Fibroblast of skin of back (primary cell): ENCODE data around the gene COG8. TPM values are rescaled to one million over a fixed set of nuclear protein-coding genes. Genes with fewer than 3 reads are reported as not detected.
"Not testable (repeated sequence)": the region's sequence is repeated elsewhere in the genome, so short reads cannot be mapped to it uniquely, and the experiment has no call there.

Source experiments
- DNase-seq: peaks from one replicate; pipeline ENCODE4 v3.0.0-alpha.2; 2013
- polyA plus RNA-seq, 2 experiments: library from polyadenylated mRNA; unstranded; fragments of 120-200 nt; gene quantifications; one replicate each; pipeline ENCODE4 v1.2.1, GENCODE V29; 2013; ENCODE audit not compliant: insufficient read length in 2 of 2

COG8 gene, protein sequence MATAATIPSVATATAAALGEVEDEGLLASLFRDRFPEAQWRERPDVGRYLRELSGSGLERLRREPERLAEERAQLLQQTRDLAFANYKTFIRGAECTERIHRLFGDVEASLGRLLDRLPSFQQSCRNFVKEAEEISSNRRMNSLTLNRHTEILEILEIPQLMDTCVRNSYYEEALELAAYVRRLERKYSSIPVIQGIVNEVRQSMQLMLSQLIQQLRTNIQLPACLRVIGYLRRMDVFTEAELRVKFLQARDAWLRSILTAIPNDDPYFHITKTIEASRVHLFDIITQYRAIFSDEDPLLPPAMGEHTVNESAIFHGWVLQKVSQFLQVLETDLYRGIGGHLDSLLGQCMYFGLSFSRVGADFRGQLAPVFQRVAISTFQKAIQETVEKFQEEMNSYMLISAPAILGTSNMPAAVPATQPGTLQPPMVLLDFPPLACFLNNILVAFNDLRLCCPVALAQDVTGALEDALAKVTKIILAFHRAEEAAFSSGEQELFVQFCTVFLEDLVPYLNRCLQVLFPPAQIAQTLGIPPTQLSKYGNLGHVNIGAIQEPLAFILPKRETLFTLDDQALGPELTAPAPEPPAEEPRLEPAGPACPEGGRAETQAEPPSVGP
- polyA plus RNA-seq (2013, experiment 1 of 2; ENCODE audit: insufficient read length): 17.2 TPM
- polyA plus RNA-seq (2013, experiment 2 of 2; ENCODE audit: insufficient read length): 13.6 TPM

DNA sequence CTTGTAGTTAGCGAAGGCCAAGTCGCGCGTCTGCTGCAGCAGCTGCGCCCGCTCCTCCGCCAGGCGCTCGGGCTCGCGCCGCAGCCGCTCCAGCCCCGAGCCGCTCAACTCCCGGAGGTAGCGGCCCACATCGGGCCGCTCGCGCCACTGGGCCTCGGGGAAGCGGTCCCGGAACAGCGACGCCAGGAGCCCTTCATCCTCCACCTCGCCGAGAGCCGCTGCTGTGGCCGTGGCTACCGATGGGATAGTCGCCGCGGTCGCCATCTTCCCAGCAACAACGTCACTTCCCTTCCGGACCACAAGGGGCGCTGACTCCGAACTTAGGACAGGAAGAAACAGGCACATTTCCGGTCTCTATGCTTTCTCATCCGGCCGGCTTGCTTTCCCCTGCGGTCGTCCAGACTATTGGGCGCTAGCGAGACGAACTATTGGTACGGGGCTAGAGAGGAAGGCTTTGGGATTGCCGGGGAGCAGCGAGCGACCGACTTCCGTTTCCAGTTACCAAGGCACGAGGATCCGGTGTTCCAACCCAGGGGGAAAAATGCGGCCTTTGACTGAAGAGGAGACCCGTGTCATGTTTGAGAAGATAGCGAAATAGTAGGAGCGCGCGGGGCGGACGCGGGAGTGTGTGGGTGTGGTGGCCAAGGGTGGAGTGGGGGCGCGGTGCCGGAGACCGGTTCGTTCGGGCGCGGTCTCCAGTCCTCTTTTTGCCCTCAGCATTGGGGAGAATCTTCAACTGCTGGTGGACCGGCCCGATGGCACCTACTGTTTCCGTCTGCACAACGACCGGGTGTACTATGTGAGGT is at the start of gene COG8, which contains the start of gene NIP7:
Gene COG8 (minus strand): TSS at position 276 of the 806 bp plus-strand sequence. CDS start 12 bp downstream, at position 264.
Gene NIP7 (plus strand): TSS at position 484 of the 806 bp plus-strand sequence. CDS start 58 bp downstream, at position 542.
- DNase-seq: peak; percentile 99

DNA sequence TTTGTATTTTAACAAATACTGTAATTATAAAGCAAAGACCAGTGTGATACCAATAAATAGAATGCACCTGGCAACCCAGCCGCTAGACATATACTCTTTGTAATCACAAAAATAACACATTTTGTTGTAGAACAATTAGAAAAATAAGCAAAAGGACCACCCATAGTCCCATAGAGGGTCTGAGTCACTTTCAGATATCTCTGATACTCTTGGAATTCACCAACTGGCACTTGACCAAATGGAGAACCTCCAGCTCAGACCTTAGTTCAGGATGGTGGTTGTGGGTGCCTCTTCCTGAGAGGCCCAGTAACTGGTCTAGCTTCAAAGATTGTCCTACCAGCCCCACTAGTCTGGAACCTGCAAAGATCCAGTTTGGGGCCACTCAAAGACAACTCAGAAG is 47.2 kb upstream of the COG8 start:
- peak; percentile 69 for DNase-seq

DNA sequence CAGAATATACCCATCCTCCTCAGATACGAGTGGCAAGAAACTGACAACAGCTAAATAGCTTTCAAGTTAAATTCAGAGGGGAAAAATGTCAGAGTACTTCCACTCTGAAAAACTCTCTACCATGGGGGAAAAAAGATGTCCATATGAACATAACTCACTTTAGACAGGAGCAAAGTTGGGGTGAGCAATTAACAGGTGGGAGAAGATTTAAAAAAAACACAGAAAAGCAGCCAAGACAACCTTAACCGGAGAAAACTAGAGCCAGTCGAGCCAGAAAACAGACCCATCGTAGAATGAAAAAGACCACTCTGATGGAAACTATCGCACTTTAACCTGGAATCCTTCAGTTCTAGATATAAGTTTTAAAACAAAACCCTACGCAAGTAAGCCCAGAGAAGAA is 45.6 kb upstream of the COG8 start:
- DNase-seq: no peak

DNA sequence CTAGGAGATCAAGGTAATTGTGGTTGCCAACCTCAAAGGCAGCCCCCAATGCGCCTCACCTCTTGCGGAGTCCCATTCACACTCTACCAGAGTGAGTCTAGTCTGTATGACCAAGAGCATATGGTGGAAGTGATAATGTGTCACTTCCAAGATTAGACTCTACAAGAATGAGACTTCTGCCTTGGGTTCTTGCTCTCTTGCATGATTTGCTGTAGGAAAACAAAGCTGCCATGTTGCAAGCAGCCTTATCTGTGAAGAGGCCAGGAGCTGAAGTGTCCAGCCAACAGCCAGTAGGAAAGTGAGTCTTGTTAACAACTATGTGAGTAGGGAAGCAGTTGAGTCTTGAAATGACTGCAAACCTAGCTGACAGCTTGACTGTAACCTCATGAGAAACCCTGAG is 43.1 kb upstream of the COG8 start:
- no peak for DNase-seq

DNA sequence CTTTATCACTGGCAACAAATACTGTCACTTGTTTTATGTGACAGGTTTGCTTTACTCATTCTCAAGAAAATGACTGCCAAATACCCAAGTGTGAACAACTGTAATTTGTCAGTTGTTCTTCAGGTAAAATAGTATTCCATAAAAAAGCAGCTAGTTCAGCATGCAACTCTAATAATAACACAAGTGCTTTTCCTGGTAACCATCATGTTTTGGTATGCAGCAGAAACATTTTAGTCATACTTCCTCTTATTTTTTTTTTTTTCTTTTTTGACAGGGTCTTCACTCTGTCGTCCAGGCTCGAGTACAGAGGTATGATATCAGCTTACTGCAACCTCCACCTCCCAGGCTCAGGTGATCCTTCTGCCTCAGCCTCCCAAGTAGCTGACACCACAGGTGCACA is 41.9 kb upstream of the COG8 start:
- DNase-seq: no peak

DNA sequence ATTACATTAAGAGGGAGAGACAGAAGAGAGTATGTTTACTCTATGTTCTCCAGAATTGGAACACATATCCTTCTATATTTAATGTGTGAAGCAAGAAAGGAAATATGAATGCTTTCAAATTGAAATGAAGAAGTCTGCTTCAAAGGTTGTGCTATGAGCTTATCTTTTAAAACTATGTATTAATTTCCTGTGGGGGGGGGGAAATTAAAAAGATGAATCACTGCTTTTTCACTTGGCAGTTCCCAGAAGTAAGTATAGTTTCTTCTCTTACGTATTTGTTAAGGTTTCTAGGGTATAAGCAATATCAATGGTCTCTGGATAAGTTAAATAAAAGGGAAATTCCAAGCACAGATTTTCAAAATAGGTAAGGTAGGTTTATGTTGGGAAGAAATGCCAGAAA is 39.4 kb upstream of the COG8 start:
- peak; percentile 22 for DNase-seq

DNA sequence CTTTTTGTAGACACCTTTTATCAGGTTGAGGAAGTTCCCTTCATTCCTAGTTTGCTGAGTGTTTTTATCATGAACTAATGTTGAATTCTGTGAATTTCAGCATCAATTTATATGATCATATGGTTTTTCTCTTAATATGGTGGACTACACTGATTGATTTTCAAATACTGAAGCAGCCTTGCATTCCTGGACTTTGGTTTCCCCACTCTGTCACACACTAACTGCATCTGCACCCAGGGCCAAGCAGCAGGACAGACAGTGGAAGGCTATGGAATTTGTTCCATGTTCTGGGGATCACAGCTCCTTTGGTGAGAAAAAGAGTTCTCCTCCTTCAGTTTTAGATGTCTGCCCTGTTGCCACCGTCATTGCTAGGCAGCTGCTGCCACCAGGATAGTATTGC is 38.7 kb upstream of the COG8 start:
- no peak for DNase-seq

DNA sequence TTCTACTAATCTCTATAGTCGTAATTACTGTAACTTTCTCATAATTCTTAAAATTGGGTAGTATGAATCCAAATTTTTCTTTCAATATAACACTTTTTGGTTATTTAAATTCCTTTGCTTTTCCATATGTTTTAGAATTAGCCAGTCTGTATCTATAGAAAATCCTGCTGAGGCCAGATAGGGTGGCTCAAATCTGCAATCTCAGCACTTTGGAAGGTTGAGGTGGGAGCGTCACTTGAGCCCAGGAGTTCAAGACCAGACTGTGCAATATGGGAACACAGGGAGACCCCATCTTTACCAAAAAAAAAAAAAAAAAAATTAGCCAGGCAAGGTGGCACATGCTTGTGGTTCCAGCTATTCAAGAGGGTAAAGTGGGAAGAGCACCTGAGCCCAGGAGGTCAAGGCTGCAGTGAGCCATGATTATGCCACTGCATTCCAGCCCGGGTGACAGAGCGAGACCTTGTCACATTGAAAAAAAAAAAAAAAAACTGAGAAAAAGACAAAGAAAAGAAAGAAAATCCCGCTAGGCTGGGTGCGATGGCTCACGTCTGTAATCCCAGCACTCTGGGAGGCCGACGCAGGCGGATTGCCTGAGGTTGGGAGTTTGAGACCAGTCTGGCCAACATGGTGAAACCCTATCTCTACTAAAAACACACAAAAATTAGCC is 37.2 kb upstream of the COG8 start:
- no peak for DNase-seq

DNA sequence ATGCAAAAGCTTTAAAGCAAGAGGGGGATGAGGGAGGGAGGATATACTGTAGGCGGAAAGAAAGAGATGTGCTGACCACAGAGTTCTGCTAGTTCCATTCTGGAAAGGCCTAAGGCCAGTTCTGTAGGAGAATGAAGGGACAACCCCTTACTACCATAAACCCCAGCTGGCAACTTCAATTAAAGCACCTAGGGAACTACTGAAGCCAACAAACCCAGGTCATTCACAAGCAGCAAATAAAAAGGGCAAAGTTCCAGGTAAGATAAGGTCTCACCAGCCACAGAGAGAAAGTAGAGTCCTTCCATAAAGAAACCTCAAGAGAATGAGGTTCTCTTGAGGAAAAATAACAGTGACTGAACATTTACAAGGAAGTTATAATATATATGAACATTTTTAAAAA is 33.7 kb upstream of the COG8 start:
- no peak for DNase-seq

DNA sequence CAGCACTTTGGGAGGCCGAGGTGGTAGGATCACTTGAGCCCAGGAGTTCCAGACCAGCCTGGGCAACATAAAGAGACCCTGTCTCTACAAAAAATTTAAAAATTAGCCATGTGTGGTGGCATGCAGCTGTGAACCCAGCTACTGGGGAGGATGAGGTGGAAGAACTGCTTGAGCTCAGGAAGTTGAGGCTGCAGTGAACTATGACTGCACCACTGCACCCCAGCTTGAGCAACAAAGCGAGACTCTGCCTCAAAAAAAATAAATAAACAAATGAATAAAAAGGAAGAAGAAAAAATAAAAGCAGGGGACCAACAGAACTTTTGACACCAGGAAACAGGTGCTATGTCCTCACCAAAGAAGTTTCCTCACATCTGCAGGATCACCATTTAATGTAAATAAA is 32.2 kb upstream of the COG8 start:
- no peak for DNase-seq

DNA sequence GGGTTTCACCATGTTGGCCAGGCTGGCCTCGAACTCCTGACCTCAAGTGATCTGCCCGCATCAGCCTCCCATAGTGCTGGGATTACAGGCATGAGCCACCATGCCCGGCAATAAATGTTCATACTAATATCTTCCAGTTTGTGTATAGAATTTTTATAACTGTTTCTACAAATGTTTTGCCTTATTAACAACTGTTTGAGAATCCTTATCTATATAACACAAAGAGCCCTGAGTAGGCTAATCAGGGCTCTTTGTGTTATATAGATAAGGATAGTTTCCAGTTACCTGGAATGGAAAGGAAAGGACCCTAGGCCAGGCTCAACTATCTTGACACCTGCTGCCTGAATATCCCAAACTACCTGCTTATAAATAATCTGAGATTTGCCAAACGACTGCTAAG is 29.5 kb upstream of the COG8 start:
- DNase-seq: no peak

DNA sequence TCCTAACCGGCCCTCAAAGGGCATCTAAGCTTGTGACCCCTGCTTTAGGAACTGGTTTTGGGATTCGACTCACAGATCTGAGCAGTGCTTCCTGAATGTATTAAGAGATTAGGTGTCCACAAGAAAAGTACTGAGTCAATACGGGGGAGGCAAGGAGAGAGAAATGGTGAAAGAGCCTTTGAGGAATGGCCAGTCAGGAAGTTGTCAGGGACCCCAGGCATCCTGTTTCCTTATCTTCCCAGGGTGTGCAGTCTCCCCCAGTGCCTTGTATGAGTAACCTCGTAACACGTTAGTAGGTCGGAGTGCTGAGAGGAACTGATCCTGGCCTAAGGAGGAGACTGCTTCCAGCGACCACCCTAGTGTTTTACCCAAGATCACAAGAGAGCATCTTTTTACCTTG is 28.6 kb upstream of the COG8 start:
- DNase-seq: no peak

DNA sequence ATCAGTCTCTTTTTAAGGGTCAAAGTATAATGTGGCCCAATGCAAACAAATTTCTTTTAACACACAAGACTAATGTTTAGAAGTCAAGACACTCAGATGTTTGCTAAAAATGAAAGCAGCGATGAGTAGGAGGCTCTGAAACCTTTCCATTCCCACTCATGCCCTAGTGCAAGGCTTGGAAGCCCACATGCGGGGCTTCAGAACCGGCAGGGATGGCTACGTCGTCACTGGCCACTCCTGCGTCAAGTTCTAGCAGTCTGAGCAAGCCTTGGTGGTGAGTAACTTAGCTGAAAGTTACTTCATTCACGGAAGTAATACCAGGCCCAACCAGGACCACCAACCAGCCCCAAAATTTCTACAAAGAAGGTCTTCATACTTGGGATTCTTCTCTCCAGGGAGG is 27.1 kb upstream of the COG8 start:
- no peak for DNase-seq

DNA sequence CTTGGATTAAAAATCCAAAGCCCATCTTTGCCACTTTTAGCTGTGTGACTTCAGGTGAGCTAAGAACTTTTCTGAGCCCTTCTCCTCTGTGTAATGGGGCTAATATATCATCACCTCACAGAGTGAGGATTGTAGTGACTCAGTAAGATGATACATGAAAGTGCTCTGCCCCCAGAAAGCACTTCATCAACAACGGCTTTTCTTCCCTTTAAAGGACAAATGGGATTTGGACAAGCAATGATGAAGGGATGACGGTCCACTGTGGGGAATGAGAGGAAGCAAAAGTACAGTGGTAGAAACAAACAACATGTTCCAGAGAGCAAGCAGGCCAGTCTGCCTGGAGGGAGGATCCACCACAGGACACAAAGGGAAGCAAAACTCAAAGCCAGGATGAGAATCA is 26.5 kb upstream of the COG8 start:
- no peak for DNase-seq

DNA sequence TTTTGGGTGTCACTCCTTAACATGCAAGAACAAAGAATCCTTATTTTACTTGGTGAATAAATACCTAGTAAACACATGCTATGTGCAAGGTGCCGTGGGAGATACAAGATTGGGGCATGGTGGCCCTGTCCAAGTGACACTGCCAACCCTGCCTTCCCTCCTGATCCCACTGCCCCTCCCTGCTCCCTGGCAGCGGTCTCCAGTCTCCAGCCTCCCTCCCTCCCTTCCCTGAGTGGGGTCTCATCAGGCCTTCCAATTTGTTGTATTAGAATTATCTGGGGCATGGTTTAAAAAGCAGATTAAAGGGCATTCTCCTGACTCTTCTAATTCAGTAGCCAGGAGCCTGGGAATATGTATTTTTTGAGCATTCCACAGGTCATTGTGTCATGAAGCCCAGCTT is 24.7 kb upstream of the COG8 start:
- no peak for DNase-seq

DNA sequence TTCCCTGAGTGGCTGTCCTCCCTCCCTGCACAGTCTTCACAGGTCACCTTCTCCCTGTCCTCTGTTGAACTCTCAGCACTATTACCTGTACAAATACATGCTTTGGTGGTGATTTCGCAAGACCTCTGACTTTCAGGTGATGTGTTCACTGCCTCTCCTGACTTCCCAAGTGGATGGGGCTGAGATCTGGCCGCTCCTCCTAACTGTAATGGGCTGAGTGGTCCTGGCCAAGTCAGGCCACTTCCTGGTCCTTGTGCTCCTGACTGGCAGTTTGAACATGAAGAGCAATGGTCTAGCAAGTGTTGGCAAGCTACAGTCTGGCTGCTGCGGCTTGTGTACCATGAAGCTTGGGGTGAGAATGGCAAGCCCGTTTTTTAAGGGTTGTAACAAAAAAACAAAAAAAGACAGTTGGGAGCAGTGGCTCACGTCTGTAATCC is 23.9 kb upstream of the COG8 start:
- no peak for DNase-seq

DNA sequence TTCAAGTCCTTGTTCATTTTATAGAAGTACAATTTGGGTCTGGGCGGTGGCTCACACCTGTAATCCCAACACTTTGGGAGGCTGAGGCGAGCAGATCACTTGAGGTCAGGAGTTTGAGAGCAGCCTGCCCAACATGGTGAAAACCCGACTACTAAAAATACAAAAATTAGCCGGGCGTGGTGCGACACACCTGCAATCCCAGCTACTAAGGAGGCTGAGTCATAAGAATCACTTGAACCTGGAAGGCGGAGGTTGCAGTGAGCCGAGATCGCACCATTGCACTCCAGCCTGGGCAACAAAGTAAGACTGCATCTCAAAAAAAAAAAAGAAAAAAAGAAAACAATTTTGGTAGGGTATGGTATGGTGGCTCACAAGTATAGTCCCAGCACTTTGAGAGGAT is 20.7 kb upstream of the COG8 start:
- DNase-seq: not testable (repeated sequence)

DNA sequence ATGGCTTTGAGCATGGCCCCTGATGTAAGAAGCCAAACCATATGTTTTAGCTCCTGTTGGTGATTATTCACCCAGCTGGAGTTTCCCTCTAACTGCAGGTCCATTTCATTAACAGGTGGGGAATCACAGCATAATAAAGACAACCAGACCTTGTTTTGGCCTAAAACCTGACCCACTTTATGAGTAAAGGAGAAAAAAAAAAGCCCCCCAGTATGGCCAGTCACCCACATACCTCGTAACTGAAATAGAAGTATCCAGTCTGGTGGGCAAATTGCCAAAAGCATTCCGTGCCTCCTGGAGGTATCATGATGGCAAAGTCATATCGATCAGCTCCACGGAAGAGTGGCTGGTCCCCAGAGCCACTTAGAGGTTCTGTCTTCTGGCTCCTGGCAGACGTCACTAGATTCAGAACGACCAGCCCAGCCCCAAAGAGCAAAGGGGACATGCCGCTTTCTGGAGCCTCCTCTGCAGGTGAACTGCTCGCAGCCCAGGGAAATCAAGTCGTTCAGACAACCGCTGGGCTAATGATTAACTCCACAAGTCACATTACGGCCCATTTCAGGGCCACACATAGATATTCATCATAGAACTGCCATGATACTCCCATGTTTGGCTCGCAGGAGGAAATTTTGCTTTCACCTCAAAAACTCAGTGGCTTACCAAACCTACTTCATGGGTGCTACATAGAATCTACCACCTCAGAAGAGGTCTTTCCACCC is 12.1 kb upstream of the COG8 start, which contains the start of gene TMED6:
Gene TMED6 (minus strand): TSS at position 478 of the 719 bp plus-strand sequence. CDS start 33 bp downstream, at position 445.
- DNase-seq: no peak

DNA sequence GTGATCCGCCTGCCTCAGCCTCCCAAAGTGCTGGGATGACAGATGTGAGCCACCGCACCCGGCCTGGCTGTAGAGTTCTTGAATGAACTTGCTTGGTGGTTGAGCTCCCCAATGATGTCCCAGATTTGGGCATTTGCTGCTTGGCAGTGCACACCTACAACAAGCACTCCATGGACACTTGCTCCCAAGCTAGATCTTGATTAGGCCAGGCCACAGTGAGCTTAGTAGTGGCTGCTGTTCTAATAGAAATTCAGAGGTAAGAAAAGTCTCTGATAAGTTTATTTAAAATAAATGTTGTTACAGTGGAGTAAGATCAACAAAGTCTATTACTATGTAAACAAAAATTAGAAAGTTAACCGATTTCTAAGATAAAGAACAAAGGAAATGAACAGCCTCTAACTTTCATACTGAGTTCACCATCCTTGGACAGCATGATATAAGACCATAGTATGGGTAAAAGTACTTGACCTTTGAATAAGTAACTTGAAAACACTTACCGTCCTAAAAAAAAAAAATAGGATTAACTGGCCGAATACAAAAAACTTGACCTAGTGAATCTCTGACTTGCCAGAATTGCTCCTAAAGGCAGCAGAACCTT is 11.3 kb upstream of the COG8 start:
- no peak for DNase-seq

DNA sequence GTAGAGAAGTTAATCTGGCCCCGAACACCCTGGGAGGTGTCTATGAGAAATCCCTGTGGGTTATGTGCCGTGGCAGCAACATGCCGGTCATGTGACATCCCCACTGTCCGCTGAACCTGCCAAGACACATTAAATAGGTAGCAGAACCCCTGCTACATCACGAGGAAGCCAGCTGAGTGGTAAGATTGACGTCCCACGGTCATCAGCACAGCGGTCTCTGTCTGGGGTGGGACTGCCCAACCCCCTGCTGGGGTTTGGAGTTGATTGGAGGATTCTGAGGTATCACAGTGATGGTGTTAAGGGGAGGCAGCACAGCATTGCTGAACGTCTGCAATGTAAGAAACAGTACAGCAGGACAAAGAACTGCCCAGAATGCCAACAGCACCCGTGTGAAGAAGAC is 10.2 kb upstream of the COG8 start:
- no peak for DNase-seq

DNA sequence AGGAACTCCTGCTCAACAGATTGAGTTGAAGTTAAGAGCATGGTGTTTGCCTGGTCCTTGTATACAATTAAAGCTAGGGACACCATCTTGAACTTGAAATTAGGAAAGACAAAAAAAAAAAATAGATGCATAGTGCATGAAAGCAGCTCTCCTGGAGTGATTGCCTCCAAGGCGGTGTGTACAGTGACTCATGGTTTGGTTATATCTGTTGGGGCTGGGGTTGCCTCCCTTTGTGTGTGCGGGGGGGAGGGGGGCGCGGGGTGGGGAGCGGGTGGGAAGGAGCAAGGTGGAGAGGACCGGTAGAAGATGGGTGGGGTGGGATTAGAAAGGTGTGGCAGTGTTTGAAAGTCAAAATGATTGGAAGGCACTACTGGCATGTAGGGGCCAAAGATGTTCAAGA is 8.9 kb upstream of the COG8 start:
- DNase-seq: no peak
